SK-N-SH treated with all-trans-retinoic acid at 6 μM for 48 hours (cell line): ENCODE measurements around the gene PCAT6.

Source experiments
- ATAC-seq: fragments of 200-7000 bp; cut with Tn5 transposase; 3 replicates; pipeline ENCODE4 v1.9.1; 2020; ENCODE audit warnings: mild to moderate bottlenecking, moderate library complexity
- ARNTL ChIP-seq: fragments of 450-650 bp; formaldehyde crosslinking; IDR thresholded peaks from 2 replicates; pipeline ENCODE4 v1.5.0; 2020; ENCODE audit warnings: low read depth, mild to moderate bottlenecking, moderate library complexity, borderline replicate concordance
- CREB5 ChIP-seq: fragments of 250-450 bp; sonication (Bioruptor Pico); IDR thresholded peaks from 2 replicates; pipeline ENCODE4 v1.5.1; 2020; ENCODE audit warnings: low read depth, mild to moderate bottlenecking, moderate library complexity
- CSDC2 ChIP-seq: fragments of 250-450 bp; sonication (Bioruptor Pico); IDR thresholded peaks from 2 replicates; pipeline ENCODE4 v1.5.0; 2020; ENCODE audit warnings: mild to moderate bottlenecking, moderate library complexity
- CSRNP3 ChIP-seq: fragments of 250-450 bp; sonication (Bioruptor Pico); IDR thresholded peaks from 2 replicates; pipeline ENCODE4 v1.5.1; 2021; ENCODE audit warnings: mild to moderate bottlenecking, moderate library complexity
- ESRRG ChIP-seq: fragments of 250-450 bp; sonication (Bioruptor Pico); IDR thresholded peaks from 2 replicates; pipeline ENCODE4 v1.6.1; 2021; ENCODE audit warnings: mild to moderate bottlenecking
- GLIS3 ChIP-seq: fragments of 250-450 bp; sonication (Bioruptor Pico); IDR thresholded peaks from 2 replicates; pipeline ENCODE4 v1.5.0; 2020; ENCODE audit warnings: mild to moderate bottlenecking, moderate library complexity
- OSR1 ChIP-seq: fragments of 250-450 bp; sonication (Bioruptor Pico); IDR thresholded peaks from 2 replicates; pipeline ENCODE4 v1.8.0; 2022; ENCODE audit warnings: moderate library complexity, mild to moderate bottlenecking, inconsistent platforms
- PPARA ChIP-seq: fragments of 250-450 bp; sonication (Bioruptor Pico); IDR thresholded peaks from 2 replicates; pipeline ENCODE4 v1.5.0; 2020; ENCODE audit warnings: mild to moderate bottlenecking, borderline replicate concordance
- RARB ChIP-seq: fragments of 250-450 bp; sonication (Bioruptor Pico); IDR thresholded peaks from 2 replicates; pipeline ENCODE4 v1.8.0; 2021; ENCODE audit warnings: mild to moderate bottlenecking, moderate library complexity
- SNAI2 ChIP-seq: fragments of 250-450 bp; sonication (Bioruptor Pico); IDR thresholded peaks from 2 replicates; pipeline ENCODE4 v1.5.0; 2020; ENCODE audit warnings: mild to moderate bottlenecking, moderate library complexity
- TCF4 ChIP-seq: fragments of 250-450 bp; sonication (Bioruptor Pico); IDR thresholded peaks from 2 replicates; pipeline ENCODE4 v1.8.0; 2021; ENCODE audit warnings: mild to moderate bottlenecking, moderate library complexity, borderline replicate concordance
- TOX ChIP-seq: fragments of 250-450 bp; sonication (Bioruptor Pico); IDR thresholded peaks from 2 replicates; pipeline ENCODE4 v1.8.0; 2021; ENCODE audit warnings: mild to moderate bottlenecking, moderate library complexity, borderline replicate concordance
- ZC3H10 ChIP-seq: fragments of 250-450 bp; sonication (Bioruptor Pico); IDR thresholded peaks from 2 replicates; pipeline ENCODE4 v1.5.1; 2021; ENCODE audit warnings: mild to moderate bottlenecking, moderate library complexity
- ZFP3 ChIP-seq: fragments of 250-450 bp; sonication (Bioruptor Pico); IDR thresholded peaks from 2 replicates; pipeline ENCODE4 v1.5.0; 2020; ENCODE audit warnings: mild to moderate bottlenecking, moderate library complexity
- ZNF70 ChIP-seq: fragments of 450-650 bp; formaldehyde crosslinking; IDR thresholded peaks from 2 replicates; pipeline ENCODE4 v1.5.0; 2020; ENCODE audit warnings: mild to moderate bottlenecking, moderate library complexity
- ZNF8 ChIP-seq: fragments of 450-650 bp; formaldehyde crosslinking; IDR thresholded peaks from 2 replicates; pipeline ENCODE4 v1.5.0; 2020; ENCODE audit warnings: mild to moderate bottlenecking, moderate library complexity
- TF ChIP-seq, protein P1 (sequence below): fragments of 250-450 bp; sonication (Bioruptor Pico); IDR thresholded peaks from 2 replicates; pipeline ENCODE4 v1.8.0; 2020; ENCODE audit warnings: mild to moderate bottlenecking, moderate library complexity, borderline replicate concordance
- TF ChIP-seq, protein P2 (sequence below): fragments of 250-450 bp; sonication (Bioruptor Pico); IDR thresholded peaks from 2 replicates; pipeline ENCODE4 v1.5.0; 2020; ENCODE audit warnings: mild to moderate bottlenecking, moderate library complexity

The PCAT6 gene

DNA sequence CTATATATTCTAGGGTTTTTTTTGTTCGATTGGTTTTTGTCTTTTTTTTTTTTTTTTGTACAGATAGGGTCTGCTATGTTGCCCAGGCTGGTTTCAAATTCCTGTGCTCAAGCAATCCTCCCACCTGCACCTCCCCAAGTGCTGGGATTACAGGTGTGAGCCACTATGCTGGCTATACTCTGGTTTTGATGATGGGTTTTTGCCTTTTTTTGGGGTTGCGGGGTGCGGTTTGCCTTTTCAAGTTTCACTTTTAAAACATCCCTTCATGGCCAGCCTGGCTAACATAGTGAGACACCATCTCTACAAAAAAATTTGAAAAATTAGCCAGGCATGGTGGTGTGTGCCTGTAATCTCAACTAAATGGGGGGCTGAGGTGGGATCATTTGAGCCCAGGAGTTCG, 12.5 kb upstream of the PCAT6 start:
- ATAC-seq, result no peak
- no peak for TF ChIP-seq RARB (CRISPR knock-in tag)
- no peak for TF ChIP-seq ESRRG
- no peak for TF ChIP-seq TCF4 (CRISPR knock-in tag)
- TF ChIP-seq ZNF70 (CRISPR knock-in tag), result no peak
- no peak for TF ChIP-seq SNAI2 (CRISPR knock-in tag)

- no peak for ATAC-seq
- TF ChIP-seq CREB5 (no peak), SNAI2 (CRISPR knock-in tag) (no peak), ARNTL (CRISPR knock-in tag) (no peak), CSDC2 (CRISPR knock-in tag) (no peak), ESRRG (no peak), PPARA (CRISPR knock-in tag) (no peak)
- TF ChIP-seq, protein P1, sequence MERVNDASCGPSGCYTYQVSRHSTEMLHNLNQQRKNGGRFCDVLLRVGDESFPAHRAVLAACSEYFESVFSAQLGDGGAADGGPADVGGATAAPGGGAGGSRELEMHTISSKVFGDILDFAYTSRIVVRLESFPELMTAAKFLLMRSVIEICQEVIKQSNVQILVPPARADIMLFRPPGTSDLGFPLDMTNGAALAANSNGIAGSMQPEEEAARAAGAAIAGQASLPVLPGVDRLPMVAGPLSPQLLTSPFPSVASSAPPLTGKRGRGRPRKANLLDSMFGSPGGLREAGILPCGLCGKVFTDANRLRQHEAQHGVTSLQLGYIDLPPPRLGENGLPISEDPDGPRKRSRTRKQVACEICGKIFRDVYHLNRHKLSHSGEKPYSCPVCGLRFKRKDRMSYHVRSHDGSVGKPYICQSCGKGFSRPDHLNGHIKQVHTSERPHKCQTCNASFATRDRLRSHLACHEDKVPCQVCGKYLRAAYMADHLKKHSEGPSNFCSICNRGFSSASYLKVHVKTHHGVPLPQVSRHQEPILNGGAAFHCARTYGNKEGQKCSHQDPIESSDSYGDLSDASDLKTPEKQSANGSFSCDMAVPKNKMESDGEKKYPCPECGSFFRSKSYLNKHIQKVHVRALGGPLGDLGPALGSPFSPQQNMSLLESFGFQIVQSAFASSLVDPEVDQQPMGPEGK, result no peak
- TF ChIP-seq, protein P2, sequence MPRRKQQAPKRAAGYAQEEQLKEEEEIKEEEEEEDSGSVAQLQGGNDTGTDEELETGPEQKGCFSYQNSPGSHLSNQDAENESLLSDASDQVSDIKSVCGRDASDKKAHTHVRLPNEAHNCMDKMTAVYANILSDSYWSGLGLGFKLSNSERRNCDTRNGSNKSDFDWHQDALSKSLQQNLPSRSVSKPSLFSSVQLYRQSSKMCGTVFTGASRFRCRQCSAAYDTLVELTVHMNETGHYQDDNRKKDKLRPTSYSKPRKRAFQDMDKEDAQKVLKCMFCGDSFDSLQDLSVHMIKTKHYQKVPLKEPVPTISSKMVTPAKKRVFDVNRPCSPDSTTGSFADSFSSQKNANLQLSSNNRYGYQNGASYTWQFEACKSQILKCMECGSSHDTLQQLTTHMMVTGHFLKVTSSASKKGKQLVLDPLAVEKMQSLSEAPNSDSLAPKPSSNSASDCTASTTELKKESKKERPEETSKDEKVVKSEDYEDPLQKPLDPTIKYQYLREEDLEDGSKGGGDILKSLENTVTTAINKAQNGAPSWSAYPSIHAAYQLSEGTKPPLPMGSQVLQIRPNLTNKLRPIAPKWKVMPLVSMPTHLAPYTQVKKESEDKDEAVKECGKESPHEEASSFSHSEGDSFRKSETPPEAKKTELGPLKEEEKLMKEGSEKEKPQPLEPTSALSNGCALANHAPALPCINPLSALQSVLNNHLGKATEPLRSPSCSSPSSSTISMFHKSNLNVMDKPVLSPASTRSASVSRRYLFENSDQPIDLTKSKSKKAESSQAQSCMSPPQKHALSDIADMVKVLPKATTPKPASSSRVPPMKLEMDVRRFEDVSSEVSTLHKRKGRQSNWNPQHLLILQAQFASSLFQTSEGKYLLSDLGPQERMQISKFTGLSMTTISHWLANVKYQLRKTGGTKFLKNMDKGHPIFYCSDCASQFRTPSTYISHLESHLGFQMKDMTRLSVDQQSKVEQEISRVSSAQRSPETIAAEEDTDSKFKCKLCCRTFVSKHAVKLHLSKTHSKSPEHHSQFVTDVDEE (CRISPR knock-in tag), result no peak
Observed at GRCh38 chr1:202798792-202799331, 11.9 kb upstream of the PCAT6 start.

DNA sequence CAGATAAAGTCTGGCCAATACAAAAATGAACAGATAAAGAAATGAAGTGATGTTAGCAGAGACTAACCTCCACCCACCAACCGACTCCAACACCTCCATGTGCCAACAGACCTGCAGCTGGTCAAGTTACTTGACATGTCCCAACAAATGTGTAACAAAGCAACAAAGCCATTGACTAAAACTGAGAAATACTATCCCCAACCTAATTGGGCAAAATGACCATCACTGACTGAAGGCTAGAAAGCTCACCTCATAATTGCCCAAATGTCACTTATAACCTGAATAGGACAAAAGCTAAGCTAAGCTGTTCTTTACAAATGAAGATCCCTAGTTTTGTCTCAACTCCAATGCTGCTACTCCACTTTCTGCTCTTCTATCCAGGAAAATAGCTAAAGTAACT, 10.0 kb upstream of the PCAT6 start:
- no peak for ATAC-seq
- TF ChIP-seq CREB5 (no peak), CSDC2 (CRISPR knock-in tag) (no peak), OSR1 (no peak), TOX (CRISPR knock-in tag) (no peak)
- TF ChIP-seq, protein P1, result no peak

GRCh38 chr1:202801175-202801574, 9.6 kb upstream of the PCAT6 start:
- no peak for ATAC-seq
- TF ChIP-seq ZFP3 (CRISPR knock-in tag), result no peak
- TF ChIP-seq CSRNP3, result no peak
- TF ChIP-seq ZC3H10 (CRISPR knock-in tag), result no peak
- TF ChIP-seq TCF4 (CRISPR knock-in tag), result no peak
- no peak for TF ChIP-seq GLIS3
- no peak for TF ChIP-seq ZNF8 (CRISPR knock-in tag)
